Ascending aorta (tissue), 2 donors: ENCODE measurements around the gene TRPT1. TPM values are rescaled to one million over a fixed set of nuclear protein-coding genes. Genes with fewer than 3 reads are reported as not detected.
A peak's percentile ranks its signal among the peaks of the same experiment; 100 is the strongest.

Experiments used
- DNase-seq, 2 donors: peaks; one replicate each; pipeline ENCODE4 v3.0.0-alpha.2; 2019; ENCODE audit warnings: low spot score in 2 of 2
- H3K27ac ChIP-seq, 2 donors: fragments of 200-600 bp; sonication (generic); one replicate each; pipeline ENCODE4 v1.5.1; 2016 to 2017; ENCODE audit warnings: mild to moderate bottlenecking in 1 of 2
- H3K27me3 ChIP-seq: fragments of 200-600 bp; sonication (generic); one replicate; pipeline ENCODE4 v1.5.1; 2017
- H3K36me3 ChIP-seq, 2 donors: fragments of 200-600 bp; sonication (generic); one replicate each; pipeline ENCODE4 v1.5.1; 2016
- H3K4me1 ChIP-seq, 2 donors: fragments of 200-600 bp; sonication (generic); one replicate each; pipeline ENCODE4 v1.5.1; 2016 to 2017; ENCODE audit warnings: mild to moderate bottlenecking in 1 of 2
- H3K4me3 ChIP-seq, 2 donors: fragments of 200-600 bp; sonication (generic); one replicate each; pipeline ENCODE4 v1.5.1; 2016 to 2017; ENCODE audit warnings: mild to moderate bottlenecking in 1 of 2
- H3K9me3 ChIP-seq, 2 donors: fragments of 200-600 bp; sonication (generic); one replicate each; pipeline ENCODE4 v1.5.1; 2016
- intact Hi-C: fragments of 100-400 bp; cut with DNase I; formaldehyde crosslinking; loops from one replicate; pipeline ENCODE4 v1.15.1; 2023
- total RNA-seq: library from RNA; depleted of rRNA; stranded (reverse); fragments of >200 nt; gene quantifications from one replicate; pipeline ENCODE4 v1.1.0, GENCODE V29; 2016
- TF ChIP-seq, protein P1 (sequence below), 3 experiments: fragments of 200-600 bp in 2 of 3; fragments of 450-650 bp in 1 of 3; sonication (generic) in 2 of 3; IDR thresholded peaks; one replicate each; pipeline ENCODE4 v1.5.1; 2016 to 2019; ENCODE audit warnings: antibody characterized with exemption in 3 of 3, mild to moderate bottlenecking in 1 of 3, moderate library complexity in 1 of 3

The TRPT1 gene
- total RNA-seq, 1 donor from 2014 or later, result 224 TPM

DNA sequence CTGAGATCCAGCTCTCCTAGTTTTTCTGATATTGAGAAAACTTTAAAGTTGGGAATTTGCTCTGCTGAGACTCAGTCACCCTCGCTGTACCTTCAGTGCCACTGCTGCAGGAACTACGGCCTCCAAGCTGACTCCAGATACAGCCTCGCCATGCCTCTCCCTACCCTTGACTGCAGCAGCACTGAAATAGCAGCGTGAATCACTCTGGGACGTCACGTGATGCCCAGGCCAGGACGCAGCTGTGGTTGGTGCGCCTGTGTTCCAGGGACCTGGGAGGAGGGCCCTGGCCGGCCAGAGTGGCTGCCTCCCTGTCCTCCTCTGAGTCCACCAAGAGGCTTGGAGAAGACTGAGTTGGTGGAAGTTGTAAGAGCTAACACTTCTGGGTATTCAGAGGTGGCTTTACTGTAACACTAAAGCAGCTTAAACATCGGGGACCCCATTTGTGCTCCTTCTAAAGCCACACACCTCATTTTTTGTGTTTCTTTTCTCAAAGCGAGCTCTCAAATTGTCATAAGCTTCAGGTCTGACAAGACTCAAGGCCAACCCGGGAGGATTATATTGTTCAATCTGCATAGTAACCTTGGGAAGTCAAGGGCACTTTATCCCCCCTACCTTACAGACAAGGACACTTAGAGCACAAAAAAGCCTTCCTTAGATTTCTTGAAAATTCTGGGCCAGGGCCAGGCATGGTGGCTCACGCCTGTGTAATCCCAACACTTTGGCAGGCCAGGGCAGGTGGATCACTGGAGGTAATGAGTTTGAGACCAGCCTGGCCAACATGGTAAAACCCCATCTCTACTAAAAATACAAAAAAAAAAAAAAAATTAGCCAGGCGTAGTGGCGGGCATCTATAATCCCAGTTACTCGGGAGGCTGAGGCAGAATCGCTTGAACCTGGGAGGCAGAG, 44.2 kb downstream of the TRPT1 start:
- Histone ChIP-seq H3K4me1 (peaks cover 5 to 37% of the 10 kb centered on the region in 2 donors), H3K4me3 (peak overlapping the region; percentile 13 to 36), H3K27ac (peak overlapping the region; percentile 77 to 87), H3K27me3 (no peaks in the 10 kb centered on the region), H3K9me3 (no peaks in the 10 kb centered on the region), H3K36me3 (peaks cover 0 to 4% of the 10 kb centered on the region in 2 donors)
- intact Hi-C loops, result loop anchor here (1.0 kb wide), 1 partner anchor 17 kb away; no protein-coding TSS in a partner anchor
- TF ChIP-seq, protein P1, sequence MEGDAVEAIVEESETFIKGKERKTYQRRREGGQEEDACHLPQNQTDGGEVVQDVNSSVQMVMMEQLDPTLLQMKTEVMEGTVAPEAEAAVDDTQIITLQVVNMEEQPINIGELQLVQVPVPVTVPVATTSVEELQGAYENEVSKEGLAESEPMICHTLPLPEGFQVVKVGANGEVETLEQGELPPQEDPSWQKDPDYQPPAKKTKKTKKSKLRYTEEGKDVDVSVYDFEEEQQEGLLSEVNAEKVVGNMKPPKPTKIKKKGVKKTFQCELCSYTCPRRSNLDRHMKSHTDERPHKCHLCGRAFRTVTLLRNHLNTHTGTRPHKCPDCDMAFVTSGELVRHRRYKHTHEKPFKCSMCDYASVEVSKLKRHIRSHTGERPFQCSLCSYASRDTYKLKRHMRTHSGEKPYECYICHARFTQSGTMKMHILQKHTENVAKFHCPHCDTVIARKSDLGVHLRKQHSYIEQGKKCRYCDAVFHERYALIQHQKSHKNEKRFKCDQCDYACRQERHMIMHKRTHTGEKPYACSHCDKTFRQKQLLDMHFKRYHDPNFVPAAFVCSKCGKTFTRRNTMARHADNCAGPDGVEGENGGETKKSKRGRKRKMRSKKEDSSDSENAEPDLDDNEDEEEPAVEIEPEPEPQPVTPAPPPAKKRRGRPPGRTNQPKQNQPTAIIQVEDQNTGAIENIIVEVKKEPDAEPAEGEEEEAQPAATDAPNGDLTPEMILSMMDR (IDR thresholded peaks at IDR 0.05), result no peak
- peak; percentile 93 to 97 for DNase-seq

DNA sequence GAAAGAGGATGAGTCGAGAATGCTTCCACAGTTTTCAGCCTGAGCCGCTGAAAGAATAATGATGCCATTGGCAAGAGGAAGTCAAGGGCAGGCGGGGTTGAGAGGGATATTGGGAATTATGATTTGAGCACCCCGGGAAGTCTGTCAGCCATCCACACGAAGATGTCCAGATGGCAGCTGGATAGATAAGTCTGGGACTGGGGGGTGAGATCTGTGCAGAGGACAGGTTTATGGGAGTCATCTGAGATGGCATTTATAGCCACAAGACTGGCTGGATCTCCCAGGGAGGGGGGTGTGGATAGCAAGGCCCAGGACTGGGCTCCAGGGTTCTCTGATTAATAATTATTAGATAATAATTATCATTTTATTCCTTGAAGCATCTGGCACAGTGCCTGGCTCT, 45.1 kb downstream of the TRPT1 start:
- H3K4me1 ChIP-seq, result peaks cover 5 to 37% of the 10 kb centered on the region in 2 donors
- intact Hi-C loops, result loop anchor here (1.0 kb wide), 1 partner anchor 17 kb away; no protein-coding TSS in a partner anchor
- peak overlapping the region; percentile 13 to 36 for H3K4me3 ChIP-seq
- H3K27me3 ChIP-seq, result no peaks in the 10 kb centered on the region
- H3K36me3 ChIP-seq, result peaks cover 0 to 4% of the 10 kb centered on the region in 2 donors
- no peak for DNase-seq
- TF ChIP-seq, protein P1 (IDR thresholded peaks at IDR 0.05), result no peak
- H3K27ac ChIP-seq, result peak overlapping the region; percentile 77 to 87
- no peaks in the 10 kb centered on the region for H3K9me3 ChIP-seq

DNA sequence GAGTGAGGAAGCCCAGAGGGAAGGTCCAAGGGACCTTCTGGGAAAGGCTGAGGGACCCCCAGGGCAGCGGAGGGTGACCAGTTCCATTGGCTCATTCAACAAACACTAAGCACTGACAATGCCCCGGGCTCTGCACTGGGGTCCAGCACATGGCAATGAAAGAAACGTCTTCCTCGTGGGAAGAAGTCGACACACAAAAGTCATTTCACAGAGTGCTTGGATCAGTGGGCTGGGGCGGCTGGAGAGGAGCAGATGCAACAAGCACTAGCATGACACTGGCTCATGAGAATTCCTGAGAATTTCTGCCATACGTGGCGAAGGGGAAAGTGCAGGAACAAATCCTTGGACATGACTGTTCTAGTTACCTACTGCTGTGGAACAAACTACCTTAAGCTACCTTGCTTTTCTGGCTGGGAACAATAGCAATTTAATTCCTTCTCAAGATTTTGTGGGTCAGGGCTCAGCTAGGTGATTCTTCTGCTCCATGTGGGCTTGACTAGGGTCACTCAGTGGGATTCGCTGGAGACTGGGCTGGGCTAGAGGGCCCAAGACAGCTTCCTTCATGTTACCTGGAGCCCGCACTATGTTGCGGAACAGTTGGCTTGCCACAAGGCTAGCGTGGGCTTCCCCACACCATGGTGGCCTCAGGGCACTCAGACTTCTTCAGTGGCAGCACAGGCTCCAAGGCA, 46.9 kb downstream of the TRPT1 start:
- Histone ChIP-seq H3K4me3 (no peak overlapping the region), H3K4me1 (peaks cover 5 to 30% of the 10 kb centered on the region in 2 donors), H3K27ac (no peak overlapping the region), H3K9me3 (no peaks in the 10 kb centered on the region), H3K27me3 (no peaks in the 10 kb centered on the region), H3K36me3 (peaks cover 0 to 4% of the 10 kb centered on the region in 2 donors)
- TF ChIP-seq, protein P1 (IDR thresholded peaks at IDR 0.05), result no peak
- DNase-seq, result no peak
- intact Hi-C loops, result no loop called here

DNA sequence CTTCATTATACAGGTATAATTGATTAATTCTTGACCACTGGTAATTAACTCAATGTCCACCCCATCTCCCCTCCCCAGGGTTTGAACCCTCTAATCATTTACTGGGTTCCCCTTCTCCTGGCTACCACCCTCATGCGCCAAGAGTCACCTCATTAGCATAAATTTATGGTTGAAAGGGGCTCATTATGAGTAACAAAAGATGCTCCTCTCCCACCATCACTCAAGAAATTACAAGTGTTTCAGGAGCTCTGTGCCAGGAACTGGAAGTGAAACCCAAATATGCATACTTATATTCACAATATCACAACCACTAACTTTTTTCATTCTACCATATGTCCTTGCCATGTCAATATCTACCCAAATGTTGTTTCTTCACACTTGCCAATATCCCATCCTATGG, 47.8 kb downstream of the TRPT1 start:
- Histone ChIP-seq H3K27ac (no peak overlapping the region), H3K4me1 (peaks cover 5 to 27% of the 10 kb centered on the region in 2 donors), H3K27me3 (no peaks in the 10 kb centered on the region), H3K36me3 (peaks cover 0 to 4% of the 10 kb centered on the region in 2 donors), H3K9me3 (no peaks in the 10 kb centered on the region), H3K4me3 (no peak overlapping the region)
- TF ChIP-seq, protein P1 (IDR thresholded peaks at IDR 0.05), result no peak
- DNase-seq, result no peak
- intact Hi-C loops, result no loop called here

DNA sequence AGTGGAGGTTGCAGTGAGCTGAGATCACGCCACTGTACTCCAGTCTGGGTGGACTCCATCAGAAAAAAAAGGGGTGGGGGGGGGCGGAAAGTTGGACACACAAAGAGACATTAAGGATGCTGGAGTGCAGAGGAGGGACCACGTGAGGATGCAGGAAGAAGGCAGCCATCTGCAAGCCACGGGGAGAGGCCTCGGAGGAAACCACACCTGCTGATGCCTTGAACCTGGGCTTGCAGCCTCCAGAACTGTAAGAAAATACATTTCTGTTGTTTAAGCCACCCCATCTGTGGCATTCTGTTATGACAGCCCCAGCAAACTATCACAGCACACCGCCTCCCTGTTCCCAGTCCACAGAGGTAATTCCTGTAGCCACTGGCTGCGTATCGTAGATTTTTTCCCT, 49.2 kb downstream of the TRPT1 start:
- Histone ChIP-seq H3K9me3 (no peaks in the 10 kb centered on the region), H3K4me3 (no peak overlapping the region), H3K36me3 (peaks cover 0 to 4% of the 10 kb centered on the region in 2 donors), H3K27me3 (no peaks in the 10 kb centered on the region), H3K4me1 (peaks cover 0 to 14% of the 10 kb centered on the region in 2 donors), H3K27ac (no peak overlapping the region)
- intact Hi-C loops, result no loop called here
- DNase-seq, result no peak
- TF ChIP-seq, protein P1 (IDR thresholded peaks at IDR 0.05), result no peak

Other genes starting within 250 kb of the TRPT1 start
- 89.4 TPM for gene OTUB1, start 239.7 kb downstream of the TRPT1 start, total RNA-seq
- gene FLRT1, start 190.3 kb downstream of the TRPT1 start, total RNA-seq, result 10.3 TPM
- gene MACROD1, start 60.1 kb downstream of the TRPT1 start, total RNA-seq, result 26.5 TPM
- gene STIP1, start 40.0 kb downstream of the TRPT1 start, total RNA-seq, result 77.7 TPM
- gene FERMT3, start 19.5 kb downstream of the TRPT1 start, total RNA-seq, result 55.2 TPM
- 158 TPM for gene NUDT22, start 88 bp upstream of the TRPT1 start, total RNA-seq
- gene DNAJC4, start 4.4 kb upstream of the TRPT1 start, total RNA-seq, result 43.1 TPM
- gene VEGFB, start 8.4 kb upstream of the TRPT1 start, total RNA-seq, result 188 TPM
- 17.7 TPM for gene FKBP2, start 14.9 kb upstream of the TRPT1 start, total RNA-seq
- 85.7 TPM for gene PPP1R14B, start 20.8 kb upstream of the TRPT1 start, total RNA-seq
- 54.0 TPM for gene PLCB3, start 25.3 kb upstream of the TRPT1 start, total RNA-seq
- 175 TPM for gene BAD, start 58.5 kb upstream of the TRPT1 start, total RNA-seq
- 3.9 TPM for gene GPR137, start 59.7 kb upstream of the TRPT1 start, total RNA-seq
- gene KCNK4, start 65.1 kb upstream of the TRPT1 start, total RNA-seq, result not detected
- gene CATSPERZ, start 74.2 kb upstream of the TRPT1 start, total RNA-seq, result not detected
- 53.4 TPM for gene ESRRA, start 79.3 kb upstream of the TRPT1 start, total RNA-seq
- gene TRMT112, start 91.4 kb upstream of the TRPT1 start, total RNA-seq, result 384 TPM
- 153 TPM for gene PRDX5, start 91.9 kb upstream of the TRPT1 start, total RNA-seq
- 5.1 TPM for gene CCDC88B, start 114.0 kb upstream of the TRPT1 start, total RNA-seq
- gene RPS6KA4, start 133.0 kb upstream of the TRPT1 start, total RNA-seq, result 81.5 TPM